HEK293 (cell line): ENCODE data around the gene FAM219B.

Source experiments
- HOXA7 ChIP-seq: sonication (generic); formaldehyde crosslinking; IDR thresholded peaks from 2 replicates; pipeline ENCODE4 v1.8.1; 2022; ENCODE audit warnings: missing genetic modification reagents, borderline replicate concordance
- TCF7L2 ChIP-seq: IDR thresholded peaks from 2 replicates; pipeline ENCODE4 v1.6.1; 2011; ENCODE audit warnings: low read depth, mild to moderate bottlenecking, inconsistent platforms, low read length, moderate library complexity, borderline replicate concordance
- ZBTB7A ChIP-seq: fragments of 450-650 bp; formaldehyde crosslinking; IDR thresholded peaks from 2 replicates; pipeline ENCODE4 v1.5.1; 2016; ENCODE audit warnings: low read depth, missing biosample characterization, missing genetic modification characterization
- ZNF155 ChIP-seq: fragments of 450-650 bp; formaldehyde crosslinking; IDR thresholded peaks from 2 replicates; pipeline ENCODE4 v1.5.1; 2016; ENCODE audit warnings: missing biosample characterization, missing genetic modification characterization
- ZNF660 ChIP-seq: fragments of 450-650 bp; IDR thresholded peaks from 2 replicates; pipeline ENCODE4 v1.5.1; 2018; ENCODE audit warnings: missing biosample characterization, mild to moderate bottlenecking, missing genetic modification characterization
- ZNF776 ChIP-seq: fragments of 450-650 bp; formaldehyde crosslinking; IDR thresholded peaks from 2 replicates; pipeline ENCODE4 v1.5.0; 2017; ENCODE audit warnings: missing biosample characterization, missing genetic modification characterization, borderline replicate concordance
- TF ChIP-seq, protein P1 (sequence below): fragments of 450-650 bp; formaldehyde crosslinking; IDR thresholded peaks from 2 replicates; pipeline ENCODE4 v1.5.1; 2016; ENCODE audit warnings: missing biosample characterization, missing genetic modification characterization
- TF ChIP-seq, protein P2 (sequence below): fragments of 450-650 bp; formaldehyde crosslinking; IDR thresholded peaks from 2 replicates; pipeline ENCODE4 v1.5.1; 2016; ENCODE audit warnings: missing biosample characterization, missing genetic modification characterization, low read depth
- TF ChIP-seq, protein P3 (sequence below): fragments of 450-650 bp; formaldehyde crosslinking; IDR thresholded peaks from 2 replicates; pipeline ENCODE4 v1.5.1; 2016; ENCODE audit warnings: missing biosample characterization, missing genetic modification characterization
- TF ChIP-seq, protein P4 (sequence below): fragments of 450-650 bp; formaldehyde crosslinking; IDR thresholded peaks from 2 replicates; pipeline ENCODE4 v1.5.1; 2016; ENCODE audit warnings: missing biosample characterization, missing genetic modification characterization
- TF ChIP-seq, protein P5 (sequence below): fragments of 450-650 bp; formaldehyde crosslinking; IDR thresholded peaks from 2 replicates; pipeline ENCODE4 v1.5.1; 2016; ENCODE audit warnings: missing biosample characterization, missing genetic modification characterization
- TF ChIP-seq, protein P6 (sequence below): fragments of 450-650 bp; formaldehyde crosslinking; IDR thresholded peaks from 2 replicates; pipeline ENCODE4 v1.5.1; 2016; ENCODE audit warnings: missing biosample characterization, missing genetic modification characterization

DNA sequence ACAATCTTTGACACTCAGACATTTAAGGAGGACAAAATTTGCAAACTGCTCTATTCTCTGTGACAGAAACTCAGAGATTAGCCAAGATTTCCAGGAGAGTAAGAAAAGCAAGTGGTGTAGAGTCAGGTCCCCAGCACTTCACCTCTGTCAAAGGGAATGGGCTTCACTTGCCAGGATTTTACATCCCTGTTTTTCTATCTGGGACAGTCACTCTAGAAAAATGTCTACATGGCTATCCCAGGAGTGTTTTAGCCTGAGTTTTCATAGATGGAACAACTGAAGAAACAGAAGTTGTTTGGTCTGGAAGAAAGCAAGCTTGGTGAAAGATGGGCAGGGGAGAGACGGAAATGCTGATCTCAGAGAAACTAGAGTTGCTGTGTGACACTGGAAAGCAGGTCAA, 3.0 kb downstream of the FAM219B start:
- TF ChIP-seq, protein P1, sequence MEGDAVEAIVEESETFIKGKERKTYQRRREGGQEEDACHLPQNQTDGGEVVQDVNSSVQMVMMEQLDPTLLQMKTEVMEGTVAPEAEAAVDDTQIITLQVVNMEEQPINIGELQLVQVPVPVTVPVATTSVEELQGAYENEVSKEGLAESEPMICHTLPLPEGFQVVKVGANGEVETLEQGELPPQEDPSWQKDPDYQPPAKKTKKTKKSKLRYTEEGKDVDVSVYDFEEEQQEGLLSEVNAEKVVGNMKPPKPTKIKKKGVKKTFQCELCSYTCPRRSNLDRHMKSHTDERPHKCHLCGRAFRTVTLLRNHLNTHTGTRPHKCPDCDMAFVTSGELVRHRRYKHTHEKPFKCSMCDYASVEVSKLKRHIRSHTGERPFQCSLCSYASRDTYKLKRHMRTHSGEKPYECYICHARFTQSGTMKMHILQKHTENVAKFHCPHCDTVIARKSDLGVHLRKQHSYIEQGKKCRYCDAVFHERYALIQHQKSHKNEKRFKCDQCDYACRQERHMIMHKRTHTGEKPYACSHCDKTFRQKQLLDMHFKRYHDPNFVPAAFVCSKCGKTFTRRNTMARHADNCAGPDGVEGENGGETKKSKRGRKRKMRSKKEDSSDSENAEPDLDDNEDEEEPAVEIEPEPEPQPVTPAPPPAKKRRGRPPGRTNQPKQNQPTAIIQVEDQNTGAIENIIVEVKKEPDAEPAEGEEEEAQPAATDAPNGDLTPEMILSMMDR (tag by site-specific recombination) = no peak
- TF ChIP-seq, protein P2, sequence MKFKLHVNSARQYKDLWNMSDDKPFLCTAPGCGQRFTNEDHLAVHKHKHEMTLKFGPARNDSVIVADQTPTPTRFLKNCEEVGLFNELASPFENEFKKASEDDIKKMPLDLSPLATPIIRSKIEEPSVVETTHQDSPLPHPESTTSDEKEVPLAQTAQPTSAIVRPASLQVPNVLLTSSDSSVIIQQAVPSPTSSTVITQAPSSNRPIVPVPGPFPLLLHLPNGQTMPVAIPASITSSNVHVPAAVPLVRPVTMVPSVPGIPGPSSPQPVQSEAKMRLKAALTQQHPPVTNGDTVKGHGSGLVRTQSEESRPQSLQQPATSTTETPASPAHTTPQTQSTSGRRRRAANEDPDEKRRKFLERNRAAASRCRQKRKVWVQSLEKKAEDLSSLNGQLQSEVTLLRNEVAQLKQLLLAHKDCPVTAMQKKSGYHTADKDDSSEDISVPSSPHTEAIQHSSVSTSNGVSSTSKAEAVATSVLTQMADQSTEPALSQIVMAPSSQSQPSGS = no peak
- no peak for TF ChIP-seq ZBTB7A (tag by site-specific recombination)
- no peak for TF ChIP-seq TCF7L2
- TF ChIP-seq, protein P3, sequence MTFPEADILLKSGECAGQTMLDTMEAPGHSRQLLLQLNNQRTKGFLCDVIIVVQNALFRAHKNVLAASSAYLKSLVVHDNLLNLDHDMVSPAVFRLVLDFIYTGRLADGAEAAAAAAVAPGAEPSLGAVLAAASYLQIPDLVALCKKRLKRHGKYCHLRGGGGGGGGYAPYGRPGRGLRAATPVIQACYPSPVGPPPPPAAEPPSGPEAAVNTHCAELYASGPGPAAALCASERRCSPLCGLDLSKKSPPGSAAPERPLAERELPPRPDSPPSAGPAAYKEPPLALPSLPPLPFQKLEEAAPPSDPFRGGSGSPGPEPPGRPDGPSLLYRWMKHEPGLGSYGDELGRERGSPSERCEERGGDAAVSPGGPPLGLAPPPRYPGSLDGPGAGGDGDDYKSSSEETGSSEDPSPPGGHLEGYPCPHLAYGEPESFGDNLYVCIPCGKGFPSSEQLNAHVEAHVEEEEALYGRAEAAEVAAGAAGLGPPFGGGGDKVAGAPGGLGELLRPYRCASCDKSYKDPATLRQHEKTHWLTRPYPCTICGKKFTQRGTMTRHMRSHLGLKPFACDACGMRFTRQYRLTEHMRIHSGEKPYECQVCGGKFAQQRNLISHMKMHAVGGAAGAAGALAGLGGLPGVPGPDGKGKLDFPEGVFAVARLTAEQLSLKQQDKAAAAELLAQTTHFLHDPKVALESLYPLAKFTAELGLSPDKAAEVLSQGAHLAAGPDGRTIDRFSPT (tag by site-specific recombination) = no peak
- TF ChIP-seq HOXA7 (CRISPR knock-in tag) = no peak
- no peak for TF ChIP-seq ZNF660
- TF ChIP-seq, protein P4, sequence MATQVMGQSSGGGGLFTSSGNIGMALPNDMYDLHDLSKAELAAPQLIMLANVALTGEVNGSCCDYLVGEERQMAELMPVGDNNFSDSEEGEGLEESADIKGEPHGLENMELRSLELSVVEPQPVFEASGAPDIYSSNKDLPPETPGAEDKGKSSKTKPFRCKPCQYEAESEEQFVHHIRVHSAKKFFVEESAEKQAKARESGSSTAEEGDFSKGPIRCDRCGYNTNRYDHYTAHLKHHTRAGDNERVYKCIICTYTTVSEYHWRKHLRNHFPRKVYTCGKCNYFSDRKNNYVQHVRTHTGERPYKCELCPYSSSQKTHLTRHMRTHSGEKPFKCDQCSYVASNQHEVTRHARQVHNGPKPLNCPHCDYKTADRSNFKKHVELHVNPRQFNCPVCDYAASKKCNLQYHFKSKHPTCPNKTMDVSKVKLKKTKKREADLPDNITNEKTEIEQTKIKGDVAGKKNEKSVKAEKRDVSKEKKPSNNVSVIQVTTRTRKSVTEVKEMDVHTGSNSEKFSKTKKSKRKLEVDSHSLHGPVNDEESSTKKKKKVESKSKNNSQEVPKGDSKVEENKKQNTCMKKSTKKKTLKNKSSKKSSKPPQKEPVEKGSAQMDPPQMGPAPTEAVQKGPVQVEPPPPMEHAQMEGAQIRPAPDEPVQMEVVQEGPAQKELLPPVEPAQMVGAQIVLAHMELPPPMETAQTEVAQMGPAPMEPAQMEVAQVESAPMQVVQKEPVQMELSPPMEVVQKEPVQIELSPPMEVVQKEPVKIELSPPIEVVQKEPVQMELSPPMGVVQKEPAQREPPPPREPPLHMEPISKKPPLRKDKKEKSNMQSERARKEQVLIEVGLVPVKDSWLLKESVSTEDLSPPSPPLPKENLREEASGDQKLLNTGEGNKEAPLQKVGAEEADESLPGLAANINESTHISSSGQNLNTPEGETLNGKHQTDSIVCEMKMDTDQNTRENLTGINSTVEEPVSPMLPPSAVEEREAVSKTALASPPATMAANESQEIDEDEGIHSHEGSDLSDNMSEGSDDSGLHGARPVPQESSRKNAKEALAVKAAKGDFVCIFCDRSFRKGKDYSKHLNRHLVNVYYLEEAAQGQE (tag by site-specific recombination) = no peak
- TF ChIP-seq ZNF776 (tag by site-specific recombination) = no peak
- no peak for TF ChIP-seq ZNF155
- TF ChIP-seq, protein P5, sequence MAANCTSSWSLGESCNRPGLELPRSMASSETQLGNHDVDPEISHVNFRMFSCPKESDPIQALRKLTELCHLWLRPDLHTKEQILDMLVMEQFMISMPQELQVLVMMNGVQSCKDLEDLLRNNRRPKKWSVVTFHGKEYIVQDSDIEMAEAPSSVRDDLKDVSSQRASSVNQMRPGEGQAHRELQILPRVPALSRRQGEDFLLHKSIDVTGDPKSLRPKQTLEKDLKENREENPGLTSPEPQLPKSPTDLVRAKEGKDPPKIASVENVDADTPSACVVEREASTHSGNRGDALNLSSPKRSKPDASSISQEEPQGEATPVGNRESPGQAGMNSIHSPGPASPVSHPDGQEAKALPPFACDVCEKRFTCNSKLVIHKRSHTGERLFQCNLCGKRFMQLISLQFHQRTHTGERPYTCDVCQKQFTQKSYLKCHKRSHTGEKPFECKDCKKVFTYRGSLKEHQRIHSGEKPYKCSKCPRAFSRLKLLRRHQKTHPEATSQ (tag by site-specific recombination) = no peak
- TF ChIP-seq, protein P6, sequence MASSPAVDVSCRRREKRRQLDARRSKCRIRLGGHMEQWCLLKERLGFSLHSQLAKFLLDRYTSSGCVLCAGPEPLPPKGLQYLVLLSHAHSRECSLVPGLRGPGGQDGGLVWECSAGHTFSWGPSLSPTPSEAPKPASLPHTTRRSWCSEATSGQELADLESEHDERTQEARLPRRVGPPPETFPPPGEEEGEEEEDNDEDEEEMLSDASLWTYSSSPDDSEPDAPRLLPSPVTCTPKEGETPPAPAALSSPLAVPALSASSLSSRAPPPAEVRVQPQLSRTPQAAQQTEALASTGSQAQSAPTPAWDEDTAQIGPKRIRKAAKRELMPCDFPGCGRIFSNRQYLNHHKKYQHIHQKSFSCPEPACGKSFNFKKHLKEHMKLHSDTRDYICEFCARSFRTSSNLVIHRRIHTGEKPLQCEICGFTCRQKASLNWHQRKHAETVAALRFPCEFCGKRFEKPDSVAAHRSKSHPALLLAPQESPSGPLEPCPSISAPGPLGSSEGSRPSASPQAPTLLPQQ (tag by site-specific recombination) = no peak
